DND-41 (cell line): Measurements from ENCODE around the gene TPGS2.

Experiments
- ATAC-seq: fragments of 200-7000 bp; cut with Tn5 transposase; 3 replicates; pipeline ENCODE4 v1.9.1; 2021; ENCODE audit warnings: low read depth; ENCODE audit not compliant: insufficient read depth
- DNase-seq: peaks from one replicate; pipeline ENCODE4 v3.0.0-alpha.2; 2020
- H2AFZ ChIP-seq: 2 replicates; pipeline ENCODE4 v1.6.0; 2012; ENCODE audit warnings: low read depth, low read length
- H3K27ac ChIP-seq: 2 replicates; pipeline ENCODE4 v1.5.1; 2012; ENCODE audit warnings: low read length, inconsistent platforms
- H3K27me3 ChIP-seq: fragments of 200-600 bp; sonication (generic); 2 replicates; pipeline ENCODE4 v1.6.0; 2012; ENCODE audit warnings: low read length, mild to moderate bottlenecking, inconsistent platforms; ENCODE audit not compliant: insufficient read depth, poor library complexity
- H3K36me3 ChIP-seq: 2 replicates; pipeline ENCODE4 v1.5.1; 2012; ENCODE audit warnings: low read length, inconsistent platforms; ENCODE audit not compliant: insufficient read depth
- H3K4me1 ChIP-seq: 2 replicates; pipeline ENCODE4 v1.5.1; 2012; ENCODE audit warnings: mild to moderate bottlenecking, low read length; ENCODE audit not compliant: insufficient read depth
- H3K4me2 ChIP-seq: 2 replicates; pipeline ENCODE4 v1.6.0; 2012; ENCODE audit warnings: mild to moderate bottlenecking, moderate library complexity, low read length, inconsistent platforms; ENCODE audit not compliant: insufficient read depth
- H3K4me3 ChIP-seq, 2 experiments: fragments of 200-600 bp in 1 of 2; shearing (Covaris generic) in 1 of 2; 2 replicates each; pipeline ENCODE4 v1.5.1; 2012 to 2016; ENCODE audit warnings: inconsistent platforms in 2 of 2, low read length in 2 of 2, mild to moderate bottlenecking in 2 of 2, low read depth in 1 of 2, moderate library complexity in 1 of 2
- H3K79me2 ChIP-seq: 2 replicates; pipeline ENCODE4 v1.6.0; 2012; ENCODE audit warnings: low read length, inconsistent platforms; ENCODE audit not compliant: insufficient read depth
- H3K9ac ChIP-seq: 2 replicates; pipeline ENCODE4 v1.6.0; 2012; ENCODE audit warnings: low read depth, mild to moderate bottlenecking, inconsistent platforms, low read length, moderate library complexity
- H3K9me3 ChIP-seq: 2 replicates; pipeline ENCODE4 v1.5.1; 2012; ENCODE audit warnings: low read length, moderate library complexity, mild to moderate bottlenecking, inconsistent platforms; ENCODE audit not compliant: insufficient read depth, severe bottlenecking
- H4K20me1 ChIP-seq: 2 replicates; pipeline ENCODE4 v1.6.0; 2012; ENCODE audit warnings: low read length; ENCODE audit not compliant: insufficient read depth
- EZH2 ChIP-seq: IDR thresholded peaks from 3 replicates; pipeline ENCODE4 v1.6.1; 2012; ENCODE audit warnings: borderline replicate concordance, low read depth, mild to moderate bottlenecking, moderate library complexity, low read length, inconsistent platforms; ENCODE audit not compliant: severe bottlenecking
- TF ChIP-seq, protein P1 (sequence below): IDR thresholded peaks from 2 replicates; pipeline ENCODE4 v1.5.1; 2012; ENCODE audit warnings: borderline replicate concordance, low read length, moderate library complexity, mild to moderate bottlenecking; ENCODE audit not compliant: poor library complexity, severe bottlenecking; ENCODE audit errors: extremely low read depth

The TPGS2 gene

DNA sequence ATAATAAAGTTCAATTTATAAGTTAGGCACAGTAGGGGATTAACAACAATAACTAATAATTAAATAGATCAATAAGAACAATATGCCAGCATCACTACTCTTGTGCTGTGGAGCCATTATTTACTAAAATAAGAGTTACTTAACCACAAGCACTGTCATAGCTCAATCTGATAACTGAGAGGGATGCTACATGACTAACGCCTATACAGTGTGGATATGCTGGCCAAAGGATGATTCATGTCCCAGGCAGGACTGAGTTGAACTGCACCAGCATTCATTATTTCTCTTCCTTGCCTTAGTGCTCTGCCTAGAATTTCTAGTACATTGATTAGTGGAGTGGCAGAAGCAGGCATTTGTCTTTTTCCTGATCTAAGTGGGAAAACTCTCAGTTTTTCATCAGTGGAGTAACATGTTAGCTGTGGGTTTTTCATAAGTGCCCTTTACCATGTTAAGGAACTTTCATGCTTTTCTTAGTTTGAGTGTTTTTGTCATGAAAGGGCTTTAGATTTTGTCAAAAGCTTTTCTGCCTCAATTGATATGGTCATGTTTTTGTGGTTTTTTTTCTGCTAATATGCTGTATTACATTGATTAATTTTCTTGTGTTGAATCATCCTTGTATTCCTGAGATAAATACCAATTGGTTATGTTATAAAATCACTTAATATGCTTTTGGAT is 21.9 kb upstream of the TPGS2 start:
- no peak for TF ChIP-seq EZH2
- TF ChIP-seq, protein P1, sequence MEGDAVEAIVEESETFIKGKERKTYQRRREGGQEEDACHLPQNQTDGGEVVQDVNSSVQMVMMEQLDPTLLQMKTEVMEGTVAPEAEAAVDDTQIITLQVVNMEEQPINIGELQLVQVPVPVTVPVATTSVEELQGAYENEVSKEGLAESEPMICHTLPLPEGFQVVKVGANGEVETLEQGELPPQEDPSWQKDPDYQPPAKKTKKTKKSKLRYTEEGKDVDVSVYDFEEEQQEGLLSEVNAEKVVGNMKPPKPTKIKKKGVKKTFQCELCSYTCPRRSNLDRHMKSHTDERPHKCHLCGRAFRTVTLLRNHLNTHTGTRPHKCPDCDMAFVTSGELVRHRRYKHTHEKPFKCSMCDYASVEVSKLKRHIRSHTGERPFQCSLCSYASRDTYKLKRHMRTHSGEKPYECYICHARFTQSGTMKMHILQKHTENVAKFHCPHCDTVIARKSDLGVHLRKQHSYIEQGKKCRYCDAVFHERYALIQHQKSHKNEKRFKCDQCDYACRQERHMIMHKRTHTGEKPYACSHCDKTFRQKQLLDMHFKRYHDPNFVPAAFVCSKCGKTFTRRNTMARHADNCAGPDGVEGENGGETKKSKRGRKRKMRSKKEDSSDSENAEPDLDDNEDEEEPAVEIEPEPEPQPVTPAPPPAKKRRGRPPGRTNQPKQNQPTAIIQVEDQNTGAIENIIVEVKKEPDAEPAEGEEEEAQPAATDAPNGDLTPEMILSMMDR = no peak
- Histone ChIP-seq H3K9me3 (peaks cover 6% of the 10 kb centered on the region), H4K20me1 (no peaks in the 10 kb centered on the region), H2AFZ (no peak overlapping the region), H3K4me1 (no peaks in the 10 kb centered on the region), H3K79me2 (no peaks in the 10 kb centered on the region), H3K4me2 (no peak overlapping the region), H3K4me3 (no peak overlapping the region), H3K27me3 (no peaks in the 10 kb centered on the region), H3K27ac (no peak overlapping the region), H3K9ac (no peak overlapping the region), H3K36me3 (peaks cover 9% of the 10 kb centered on the region; the same call in 1 of the 2 replicates)
- ATAC-seq (peak; percentile 48; the same call in 1 of the 3 replicates), DNase-seq (no peak)

GRCh38 chr18:36849288-36850006 is 20.6 kb upstream of the TPGS2 start:
- no peaks in the 10 kb centered on the region for H4K20me1 ChIP-seq
- no peak overlapping the region for H3K4me3 ChIP-seq
- TF ChIP-seq EZH2 = no peak
- TF ChIP-seq, protein P1 = no peak
- no peaks in the 10 kb centered on the region for H3K27me3 ChIP-seq
- no peak overlapping the region for H3K27ac ChIP-seq
- no peak overlapping the region for H3K4me2 ChIP-seq
- DNase-seq (no peak), ATAC-seq (no peak)
- peaks cover 6% of the 10 kb centered on the region for H3K9me3 ChIP-seq
- no peak overlapping the region for H3K9ac ChIP-seq
- H3K4me1 ChIP-seq = no peaks in the 10 kb centered on the region
- no peaks in the 10 kb centered on the region for H3K79me2 ChIP-seq
- H2AFZ ChIP-seq = no peak overlapping the region
- H3K36me3 ChIP-seq = peaks cover 9% of the 10 kb centered on the region; the same call in 1 of the 2 replicates

DNA sequence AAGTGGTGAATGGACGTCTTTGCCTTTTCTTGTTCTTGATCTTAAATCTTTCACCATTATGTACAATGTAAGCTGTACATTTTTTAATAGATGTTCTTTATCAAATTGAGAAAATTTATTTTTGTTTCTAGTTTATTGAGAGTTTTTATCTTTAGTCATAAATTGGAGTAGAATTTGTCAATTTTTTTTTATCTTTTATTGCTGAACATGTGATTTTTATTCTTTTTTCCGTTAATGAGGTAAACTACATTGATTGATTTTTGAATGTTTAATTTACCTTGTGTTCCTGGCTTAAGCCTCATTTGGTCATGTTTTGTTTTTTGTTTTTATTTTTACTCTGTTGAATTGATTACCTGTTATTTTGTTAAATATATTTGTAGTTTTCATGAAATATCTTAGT is 19.8 kb upstream of the TPGS2 start:
- no peak overlapping the region for H3K27ac ChIP-seq
- H3K4me2 ChIP-seq = no peak overlapping the region
- H3K27me3 ChIP-seq = no peaks in the 10 kb centered on the region
- H3K4me1 ChIP-seq = no peaks in the 10 kb centered on the region
- H2AFZ ChIP-seq = no peak overlapping the region
- DNase-seq (no peak), ATAC-seq (no peak)
- H3K79me2 ChIP-seq = no peaks in the 10 kb centered on the region
- no peak overlapping the region for H3K4me3 ChIP-seq
- peaks cover 9% of the 10 kb centered on the region; the same call in 1 of the 2 replicates for H3K36me3 ChIP-seq
- H4K20me1 ChIP-seq = no peaks in the 10 kb centered on the region
- peaks cover 6% of the 10 kb centered on the region for H3K9me3 ChIP-seq
- H3K9ac ChIP-seq = no peak overlapping the region
- TF ChIP-seq EZH2 = no peak
- TF ChIP-seq, protein P1 = no peak
